ENCODE data around the gene ZNF488. TPM values are rescaled to one million over a fixed set of nuclear protein-coding genes. Genes with fewer than 3 reads are reported as not detected.
"Not testable (repeated sequence)": the region's sequence is repeated elsewhere in the genome, so short reads cannot be mapped to it uniquely, and the experiment has no call there.

ZNF488 gene
- polyA plus RNA-seq, 2 of the 4 experiments (the other 2 are of a cell fraction): 4.0 to 8.3 TPM

- H3K27ac ChIP-seq; POLR2A ChIA-PET; ATAC-seq; H3K9me3 ChIP-seq; CTCF ChIA-PET; H3K4me3 ChIP-seq; DNase-seq (ENCODE audit: low read depth in 1 of 2, low spot score in 1 of 2); FAIRE-seq; H3K4me2 ChIP-seq: not testable (repeated sequence)
- 73% methylated on average over 6 of the region's 6 CpGs for WGBS (ENCODE audit: missing lambda C conversion rate)
- H3K4me1 ChIP-seq: peaks cover 20% of the 10 kb centered on the region
These were observed 32.5 kb upstream of the ZNF488 start for GRCh38 chr10:47416305-47417218.

- H3K4me3 ChIP-seq: no peak overlapping the region
- no peak for FAIRE-seq
- POLR2A ChIA-PET: no interaction called here
- H3K4me1 ChIP-seq: peaks cover 13% of the 10 kb centered on the region
- TF ChIP-seq TFCP2L1 (CRISPR knock-in tag; IDR thresholded peaks at IDR 0.05) (no peak), CEBPB (IDR thresholded peaks at IDR 0.05) (no peak), ZFP36 (IDR thresholded peaks at IDR 0.05; ENCODE audit: borderline replicate concordance, partially characterized antibody) (no peak), GATA3 (IDR thresholded peaks at IDR 0.05; ENCODE audit: borderline replicate concordance) (no peak), POLR2AphosphoS2 (conservative IDR thresholded peaks at IDR 0.05; ENCODE audit: low read length) (no peak), ATOH8 (CRISPR knock-in tag; IDR thresholded peaks at IDR 0.05; ENCODE audit: low read depth) (no peak), FOSB (CRISPR knock-in tag; IDR thresholded peaks at IDR 0.05) (no peak), CHD4 (IDR thresholded peaks at IDR 0.05; ENCODE audit: borderline replicate concordance) (no peak)
- TF ChIP-seq, protein P1, sequence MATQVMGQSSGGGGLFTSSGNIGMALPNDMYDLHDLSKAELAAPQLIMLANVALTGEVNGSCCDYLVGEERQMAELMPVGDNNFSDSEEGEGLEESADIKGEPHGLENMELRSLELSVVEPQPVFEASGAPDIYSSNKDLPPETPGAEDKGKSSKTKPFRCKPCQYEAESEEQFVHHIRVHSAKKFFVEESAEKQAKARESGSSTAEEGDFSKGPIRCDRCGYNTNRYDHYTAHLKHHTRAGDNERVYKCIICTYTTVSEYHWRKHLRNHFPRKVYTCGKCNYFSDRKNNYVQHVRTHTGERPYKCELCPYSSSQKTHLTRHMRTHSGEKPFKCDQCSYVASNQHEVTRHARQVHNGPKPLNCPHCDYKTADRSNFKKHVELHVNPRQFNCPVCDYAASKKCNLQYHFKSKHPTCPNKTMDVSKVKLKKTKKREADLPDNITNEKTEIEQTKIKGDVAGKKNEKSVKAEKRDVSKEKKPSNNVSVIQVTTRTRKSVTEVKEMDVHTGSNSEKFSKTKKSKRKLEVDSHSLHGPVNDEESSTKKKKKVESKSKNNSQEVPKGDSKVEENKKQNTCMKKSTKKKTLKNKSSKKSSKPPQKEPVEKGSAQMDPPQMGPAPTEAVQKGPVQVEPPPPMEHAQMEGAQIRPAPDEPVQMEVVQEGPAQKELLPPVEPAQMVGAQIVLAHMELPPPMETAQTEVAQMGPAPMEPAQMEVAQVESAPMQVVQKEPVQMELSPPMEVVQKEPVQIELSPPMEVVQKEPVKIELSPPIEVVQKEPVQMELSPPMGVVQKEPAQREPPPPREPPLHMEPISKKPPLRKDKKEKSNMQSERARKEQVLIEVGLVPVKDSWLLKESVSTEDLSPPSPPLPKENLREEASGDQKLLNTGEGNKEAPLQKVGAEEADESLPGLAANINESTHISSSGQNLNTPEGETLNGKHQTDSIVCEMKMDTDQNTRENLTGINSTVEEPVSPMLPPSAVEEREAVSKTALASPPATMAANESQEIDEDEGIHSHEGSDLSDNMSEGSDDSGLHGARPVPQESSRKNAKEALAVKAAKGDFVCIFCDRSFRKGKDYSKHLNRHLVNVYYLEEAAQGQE (IDR thresholded peaks at IDR 0.05): no peak
- TF ChIP-seq, protein P2, sequence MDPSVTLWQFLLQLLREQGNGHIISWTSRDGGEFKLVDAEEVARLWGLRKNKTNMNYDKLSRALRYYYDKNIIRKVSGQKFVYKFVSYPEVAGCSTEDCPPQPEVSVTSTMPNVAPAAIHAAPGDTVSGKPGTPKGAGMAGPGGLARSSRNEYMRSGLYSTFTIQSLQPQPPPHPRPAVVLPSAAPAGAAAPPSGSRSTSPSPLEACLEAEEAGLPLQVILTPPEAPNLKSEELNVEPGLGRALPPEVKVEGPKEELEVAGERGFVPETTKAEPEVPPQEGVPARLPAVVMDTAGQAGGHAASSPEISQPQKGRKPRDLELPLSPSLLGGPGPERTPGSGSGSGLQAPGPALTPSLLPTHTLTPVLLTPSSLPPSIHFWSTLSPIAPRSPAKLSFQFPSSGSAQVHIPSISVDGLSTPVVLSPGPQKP (IDR thresholded peaks at IDR 0.05; ENCODE audit: low read depth, low read length): no peak
- TF ChIP-seq, protein P3, sequence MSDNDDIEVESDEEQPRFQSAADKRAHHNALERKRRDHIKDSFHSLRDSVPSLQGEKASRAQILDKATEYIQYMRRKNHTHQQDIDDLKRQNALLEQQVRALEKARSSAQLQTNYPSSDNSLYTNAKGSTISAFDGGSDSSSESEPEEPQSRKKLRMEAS (IDR thresholded peaks at IDR 0.05): no peak
- 91% methylated on average over 6 of the region's 6 CpGs for WGBS (ENCODE audit: missing lambda C conversion rate)
- CTCF ChIA-PET: no interaction called here
- ATAC-seq: no peak
- DNase-seq (ENCODE audit: low read depth in 1 of 2, low spot score in 1 of 2): no peak
- no peak overlapping the region for H3K4me2 ChIP-seq
- no peak overlapping the region for H3K27ac ChIP-seq
- H3K9me3 ChIP-seq: no peaks in the 10 kb centered on the region
These were observed 31.6 kb upstream of the ZNF488 start for GRCh38 chr10:47415520-47416304.

DNA sequence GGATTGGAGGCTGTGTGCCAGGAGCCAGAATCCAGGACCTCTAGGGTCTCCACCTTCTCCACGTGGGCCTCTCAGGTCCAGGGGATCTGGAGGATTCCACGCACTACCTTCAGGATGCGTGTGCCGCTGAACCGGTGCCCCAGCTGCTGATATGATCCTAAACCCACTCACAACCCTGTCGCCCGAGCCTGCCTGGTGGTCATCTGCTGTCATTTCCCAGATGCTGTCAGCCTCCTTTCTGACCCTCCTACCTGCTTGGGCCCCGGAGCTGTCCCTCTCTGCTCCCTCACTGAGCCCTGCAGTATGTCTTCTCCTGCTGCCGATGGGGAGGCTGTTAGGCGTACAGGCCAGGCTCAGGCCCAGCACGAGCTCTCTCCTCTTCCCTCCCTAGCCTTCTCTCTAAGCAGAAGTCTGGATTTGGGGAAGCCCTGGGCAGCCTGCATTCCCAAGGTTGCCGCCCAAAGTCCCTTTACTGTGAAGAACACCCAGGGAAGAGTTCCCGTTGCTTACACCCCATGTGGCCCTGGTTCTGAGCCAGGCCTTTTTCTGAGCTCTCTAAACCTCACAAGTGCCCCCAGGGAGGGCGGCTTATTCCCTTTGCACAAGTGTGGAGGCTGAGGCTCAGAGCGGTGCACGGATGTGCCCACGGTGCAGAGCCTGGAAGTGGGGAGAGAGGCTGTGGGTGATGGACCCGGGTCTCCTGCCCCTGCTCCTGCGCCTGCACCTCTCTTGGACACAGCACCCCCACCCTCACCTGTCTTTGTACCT lies 30.8 kb upstream of the ZNF488 start:
- Histone ChIP-seq H3K9me3 (no peaks in the 10 kb centered on the region), H3K27ac (peak overlapping the region in 1 of 2 experiments; percentile 63; a peak in 1 of 6 replicates), H3K4me1 (peaks cover 13% of the 10 kb centered on the region), H3K4me2 (no peak overlapping the region), H3K4me3 (no peak overlapping the region)
- ChIA-PET POLR2A (no interaction called here), CTCF (no interaction called here)
- DNase-seq (ENCODE audit: low read depth in 1 of 2, low spot score in 1 of 2) (no peak), FAIRE-seq (no peak), ATAC-seq (peak in 1 of 2 experiments; percentile 25; a peak in 2 of 6 replicates)
- 89% methylated on average over 18 of the region's 19 CpGs for whole genome bisulfite sequencing (ENCODE audit: missing lambda C conversion rate)
- no peak for TF ChIP-seq NR3C1 (IDR thresholded peaks at IDR 0.05)
- TF ChIP-seq ZNF302 (CRISPR knock-in tag; IDR thresholded peaks at IDR 0.05): no peak
- no peak for TF ChIP-seq SREBF2 (IDR thresholded peaks at IDR 0.05)
- TF ChIP-seq CEBPB (IDR thresholded peaks at IDR 0.05): no peak
- TF ChIP-seq CHD4 (IDR thresholded peaks at IDR 0.05; ENCODE audit: borderline replicate concordance): no peak
- TF ChIP-seq TP53 (CRISPR knock-in tag; IDR thresholded peaks at IDR 0.05): no peak
- TF ChIP-seq ZC3H11A (IDR thresholded peaks at IDR 0.05): no peak
- TF ChIP-seq ATOH8 (CRISPR knock-in tag; IDR thresholded peaks at IDR 0.05; ENCODE audit: low read depth): no peak
- no peak for TF ChIP-seq SMC3 (IDR thresholded peaks at IDR 0.05)
- TF ChIP-seq, protein P4, sequence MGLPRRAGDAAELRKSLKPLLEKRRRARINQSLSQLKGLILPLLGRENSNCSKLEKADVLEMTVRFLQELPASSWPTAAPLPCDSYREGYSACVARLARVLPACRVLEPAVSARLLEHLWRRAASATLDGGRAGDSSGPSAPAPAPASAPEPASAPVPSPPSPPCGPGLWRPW (IDR thresholded peaks at IDR 0.05): no peak
- no peak for TF ChIP-seq MYC (IDR thresholded peaks at IDR 0.05; ENCODE audit: borderline replicate concordance, low read length)
- no peak for TF ChIP-seq EHMT2 (IDR thresholded peaks at IDR 0.05; ENCODE audit: low read depth)
- no peak for TF ChIP-seq POLR2AphosphoS2 (conservative IDR thresholded peaks at IDR 0.05; ENCODE audit: low read length)

All from A549 (cell line).